ENCODE results near the gene TPCN2.

DNA sequence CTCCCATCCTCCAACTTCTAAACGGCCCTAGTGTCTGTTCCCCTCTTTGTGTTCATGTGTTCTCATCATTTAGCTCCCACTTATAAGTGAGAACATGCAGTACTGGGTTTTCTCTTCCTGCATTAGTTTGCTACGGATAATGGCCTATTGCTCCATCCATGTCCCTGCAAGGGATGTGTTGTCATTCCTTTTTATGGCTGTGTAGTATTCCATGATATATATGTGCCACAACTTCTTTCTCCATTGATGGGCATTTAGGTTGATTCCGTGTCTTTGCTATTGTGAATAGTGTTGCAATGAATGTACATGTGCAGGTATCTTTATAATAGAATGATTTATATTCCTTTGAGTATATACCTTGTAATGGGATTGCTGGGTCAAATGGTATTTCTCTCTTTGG, 101.4 kb downstream of the TPCN2 start:
- no peak for TF ChIP-seq RAD21 (IDR thresholded peaks at IDR 0.05)
- TF ChIP-seq, protein P1, sequence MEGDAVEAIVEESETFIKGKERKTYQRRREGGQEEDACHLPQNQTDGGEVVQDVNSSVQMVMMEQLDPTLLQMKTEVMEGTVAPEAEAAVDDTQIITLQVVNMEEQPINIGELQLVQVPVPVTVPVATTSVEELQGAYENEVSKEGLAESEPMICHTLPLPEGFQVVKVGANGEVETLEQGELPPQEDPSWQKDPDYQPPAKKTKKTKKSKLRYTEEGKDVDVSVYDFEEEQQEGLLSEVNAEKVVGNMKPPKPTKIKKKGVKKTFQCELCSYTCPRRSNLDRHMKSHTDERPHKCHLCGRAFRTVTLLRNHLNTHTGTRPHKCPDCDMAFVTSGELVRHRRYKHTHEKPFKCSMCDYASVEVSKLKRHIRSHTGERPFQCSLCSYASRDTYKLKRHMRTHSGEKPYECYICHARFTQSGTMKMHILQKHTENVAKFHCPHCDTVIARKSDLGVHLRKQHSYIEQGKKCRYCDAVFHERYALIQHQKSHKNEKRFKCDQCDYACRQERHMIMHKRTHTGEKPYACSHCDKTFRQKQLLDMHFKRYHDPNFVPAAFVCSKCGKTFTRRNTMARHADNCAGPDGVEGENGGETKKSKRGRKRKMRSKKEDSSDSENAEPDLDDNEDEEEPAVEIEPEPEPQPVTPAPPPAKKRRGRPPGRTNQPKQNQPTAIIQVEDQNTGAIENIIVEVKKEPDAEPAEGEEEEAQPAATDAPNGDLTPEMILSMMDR (IDR thresholded peaks at IDR 0.05; ENCODE audit: low read depth, low read length, missing input control) = no peak
- no peak for TF ChIP-seq NR2F2 (IDR thresholded peaks at IDR 0.05)
- no peak for TF ChIP-seq SP1 (IDR thresholded peaks at IDR 0.05)
- no peak for TF ChIP-seq EGR1 (IDR thresholded peaks at IDR 0.05; ENCODE audit: low read depth in 2 of 2)
- TF ChIP-seq YY1 (IDR thresholded peaks at IDR 0.05) = no peak
- TF ChIP-seq, protein P2, sequence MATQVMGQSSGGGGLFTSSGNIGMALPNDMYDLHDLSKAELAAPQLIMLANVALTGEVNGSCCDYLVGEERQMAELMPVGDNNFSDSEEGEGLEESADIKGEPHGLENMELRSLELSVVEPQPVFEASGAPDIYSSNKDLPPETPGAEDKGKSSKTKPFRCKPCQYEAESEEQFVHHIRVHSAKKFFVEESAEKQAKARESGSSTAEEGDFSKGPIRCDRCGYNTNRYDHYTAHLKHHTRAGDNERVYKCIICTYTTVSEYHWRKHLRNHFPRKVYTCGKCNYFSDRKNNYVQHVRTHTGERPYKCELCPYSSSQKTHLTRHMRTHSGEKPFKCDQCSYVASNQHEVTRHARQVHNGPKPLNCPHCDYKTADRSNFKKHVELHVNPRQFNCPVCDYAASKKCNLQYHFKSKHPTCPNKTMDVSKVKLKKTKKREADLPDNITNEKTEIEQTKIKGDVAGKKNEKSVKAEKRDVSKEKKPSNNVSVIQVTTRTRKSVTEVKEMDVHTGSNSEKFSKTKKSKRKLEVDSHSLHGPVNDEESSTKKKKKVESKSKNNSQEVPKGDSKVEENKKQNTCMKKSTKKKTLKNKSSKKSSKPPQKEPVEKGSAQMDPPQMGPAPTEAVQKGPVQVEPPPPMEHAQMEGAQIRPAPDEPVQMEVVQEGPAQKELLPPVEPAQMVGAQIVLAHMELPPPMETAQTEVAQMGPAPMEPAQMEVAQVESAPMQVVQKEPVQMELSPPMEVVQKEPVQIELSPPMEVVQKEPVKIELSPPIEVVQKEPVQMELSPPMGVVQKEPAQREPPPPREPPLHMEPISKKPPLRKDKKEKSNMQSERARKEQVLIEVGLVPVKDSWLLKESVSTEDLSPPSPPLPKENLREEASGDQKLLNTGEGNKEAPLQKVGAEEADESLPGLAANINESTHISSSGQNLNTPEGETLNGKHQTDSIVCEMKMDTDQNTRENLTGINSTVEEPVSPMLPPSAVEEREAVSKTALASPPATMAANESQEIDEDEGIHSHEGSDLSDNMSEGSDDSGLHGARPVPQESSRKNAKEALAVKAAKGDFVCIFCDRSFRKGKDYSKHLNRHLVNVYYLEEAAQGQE (IDR thresholded peaks at IDR 0.05) = no peak
